ENCODE measurements around the gene NOL4L.

- TF ChIP-seq POU6F1 (CRISPR knock-in tag; IDR thresholded peaks at IDR 0.05; ENCODE audit: borderline replicate concordance, low read depth) (no peak), TSHZ2 (CRISPR knock-in tag; IDR thresholded peaks at IDR 0.05) (no peak), PATZ1 (CRISPR knock-in tag; IDR thresholded peaks at IDR 0.05; ENCODE audit: borderline replicate concordance) (no peak), TCF4 (CRISPR knock-in tag; IDR thresholded peaks at IDR 0.05; ENCODE audit: borderline replicate concordance) (no peak), ZFP3 (CRISPR knock-in tag; IDR thresholded peaks at IDR 0.05) (no peak), ISL1 (CRISPR knock-in tag; IDR thresholded peaks at IDR 0.05) (no peak), BACH2 (CRISPR knock-in tag; IDR thresholded peaks at IDR 0.05; ENCODE audit: borderline replicate concordance) (no peak), RARB (CRISPR knock-in tag; IDR thresholded peaks at IDR 0.05) (no peak), ARNTL (CRISPR knock-in tag; IDR thresholded peaks at IDR 0.05; ENCODE audit: borderline replicate concordance, low read depth) (no peak), ZNF565 (CRISPR knock-in tag; conservative IDR thresholded peaks at IDR 0.05; ENCODE audit: low read depth) (no peak), PPARA (CRISPR knock-in tag; IDR thresholded peaks at IDR 0.05; ENCODE audit: borderline replicate concordance) (no peak)
Observed at GRCh38 chr20:32453467-32454163, 131.5 kb downstream of the NOL4L start.

Measured in SK-N-SH treated with all-trans-retinoic acid at 6 μM for 48 hours (cell line).